Adipose tissue (tissue), 3 donors: ENCODE data around the gene CDK15. TPM values are rescaled to one million over a fixed set of nuclear protein-coding genes. Genes with fewer than 3 reads are reported as not detected.

Source experiments
- polyA plus RNA-seq, 3 donors: library from polyadenylated mRNA; stranded (reverse); fragments of 200-250 nt; gene quantifications; one replicate each; pipeline ENCODE4 v1.2.3, GENCODE V29; 2013
- donor health status: healthy with polysubstance abuse.
- donor health status: Bipolar disorder and iron deficiency.
- donor health status: healthy.

The CDK15 gene
- polyA plus RNA-seq, 3 donors: 0.30 to 4.9 (median 0.58) TPM

Other genes starting within 250 kb of the CDK15 start
- gene TMEM237, start 163.0 kb upstream of the CDK15 start, polyA plus RNA-seq: 10 to 100 TPM in 2 of 3 donors, 1 to 10 TPM in 1; 3.3 to 19.7 (median 10.6) TPM
- under 1 TPM in 2 of 3 donors, not detected in 1; 0.02 to 0.15 TPM for gene MPP4, start 107.9 kb upstream of the CDK15 start, polyA plus RNA-seq
- gene ALS2, start 25.6 kb upstream of the CDK15 start, polyA plus RNA-seq: 10 to 100 TPM in 1 of 3 donors, 1 to 10 TPM in 2; 4.1 to 11.6 (median 8.1) TPM
- 1 to 10 TPM; 1.6 to 5.2 (median 3.7) TPM for gene FZD7, start 227.3 kb downstream of the CDK15 start, polyA plus RNA-seq